WTC11 (cell line): ENCODE data around the gene CAMTA1.

Experiments used
- ATF1 ChIP-seq: sonication (generic); formaldehyde crosslinking; IDR thresholded peaks from 2 replicates; pipeline ENCODE4 v1.8.1; 2023; ENCODE audit warnings: mild to moderate bottlenecking, moderate library complexity, missing genetic modification reagents
- CBFB ChIP-seq: sonication (generic); formaldehyde crosslinking; IDR thresholded peaks from 2 replicates; pipeline ENCODE4 v1.8.1; 2022; ENCODE audit warnings: mild to moderate bottlenecking, low read depth, missing genetic modification reagents
- ESRRA ChIP-seq: sonication (generic); formaldehyde crosslinking; IDR thresholded peaks from 2 replicates; pipeline ENCODE4 v1.8.1; 2022; ENCODE audit warnings: mild to moderate bottlenecking, missing genetic modification reagents, borderline replicate concordance
- GTF2I ChIP-seq: fragments of 250-450 bp; sonication (Bioruptor Pico); conservative IDR thresholded peaks from 2 replicates; pipeline ENCODE4 v1.4.0; 2021; ENCODE audit warnings: mild to moderate bottlenecking
- KAT7 ChIP-seq: sonication (generic); formaldehyde crosslinking; IDR thresholded peaks from 2 replicates; pipeline ENCODE4 v1.8.1; 2023; ENCODE audit warnings: missing genetic modification reagents, mild to moderate bottlenecking, borderline replicate concordance
- NR2C2 ChIP-seq: sonication (generic); formaldehyde crosslinking; IDR thresholded peaks from 2 replicates; pipeline ENCODE4 v1.8.0; 2022; ENCODE audit warnings: mild to moderate bottlenecking, missing genetic modification reagents
- NR3C1 ChIP-seq: sonication (generic); formaldehyde crosslinking; conservative IDR thresholded peaks from 2 replicates; pipeline ENCODE4 v1.8.1; 2023; ENCODE audit warnings: low read depth, mild to moderate bottlenecking, missing genetic modification reagents
- TF ChIP-seq, protein P1 (sequence below): fragments of 200-600 bp; IDR thresholded peaks from 2 replicates; pipeline ENCODE4 v1.8.0; 2022; ENCODE audit warnings: antibody characterized with exemption
- TF ChIP-seq, protein P2 (sequence below): fragments of 250-450 bp; sonication (Bioruptor Pico); conservative IDR thresholded peaks from 2 replicates; pipeline ENCODE4 v1.9.0; 2021; ENCODE audit warnings: mild to moderate bottlenecking
- TF ChIP-seq, protein P3 (sequence below): sonication (generic); formaldehyde crosslinking; IDR thresholded peaks from 2 replicates; pipeline ENCODE4 v1.8.1; 2022; ENCODE audit warnings: missing genetic modification reagents, borderline replicate concordance
- TF ChIP-seq, protein P4 (sequence below): sonication (generic); formaldehyde crosslinking; IDR thresholded peaks from 2 replicates; pipeline ENCODE4 v1.8.0; 2023; ENCODE audit warnings: mild to moderate bottlenecking, missing genetic modification reagents

DNA sequence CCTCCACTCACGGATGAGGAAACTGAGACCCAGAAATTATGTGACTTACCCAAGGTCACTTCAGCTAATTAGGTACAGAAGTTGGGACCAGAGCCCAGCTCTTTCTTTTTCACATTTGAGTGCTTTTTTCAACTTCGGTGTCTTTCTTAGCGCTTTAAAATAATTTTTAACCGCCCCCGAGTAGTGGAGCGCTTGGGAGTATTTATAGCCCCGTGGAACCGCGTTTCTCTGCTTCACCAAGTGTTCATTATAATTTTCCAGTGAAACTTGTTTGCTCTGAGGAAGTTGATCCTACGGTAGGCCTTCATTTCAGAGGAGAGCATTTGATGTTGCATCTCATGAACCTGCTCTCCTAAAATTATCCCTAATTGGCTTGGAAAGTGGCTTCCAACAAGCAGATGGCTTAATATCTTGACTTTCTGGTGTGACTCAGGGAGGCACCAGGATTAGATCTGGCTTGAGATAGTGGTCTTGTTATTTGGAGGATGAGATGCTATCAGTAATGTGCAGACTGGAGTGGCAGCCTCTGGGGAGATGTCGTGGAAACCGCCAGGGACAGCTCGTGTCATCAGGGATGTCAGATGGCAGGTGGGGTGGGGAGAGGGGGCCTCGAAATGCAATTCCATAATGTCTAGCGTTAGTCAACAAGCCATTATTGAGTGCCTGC lies 321.3 kb downstream of the CAMTA1 start:
- TF ChIP-seq, protein P1, sequence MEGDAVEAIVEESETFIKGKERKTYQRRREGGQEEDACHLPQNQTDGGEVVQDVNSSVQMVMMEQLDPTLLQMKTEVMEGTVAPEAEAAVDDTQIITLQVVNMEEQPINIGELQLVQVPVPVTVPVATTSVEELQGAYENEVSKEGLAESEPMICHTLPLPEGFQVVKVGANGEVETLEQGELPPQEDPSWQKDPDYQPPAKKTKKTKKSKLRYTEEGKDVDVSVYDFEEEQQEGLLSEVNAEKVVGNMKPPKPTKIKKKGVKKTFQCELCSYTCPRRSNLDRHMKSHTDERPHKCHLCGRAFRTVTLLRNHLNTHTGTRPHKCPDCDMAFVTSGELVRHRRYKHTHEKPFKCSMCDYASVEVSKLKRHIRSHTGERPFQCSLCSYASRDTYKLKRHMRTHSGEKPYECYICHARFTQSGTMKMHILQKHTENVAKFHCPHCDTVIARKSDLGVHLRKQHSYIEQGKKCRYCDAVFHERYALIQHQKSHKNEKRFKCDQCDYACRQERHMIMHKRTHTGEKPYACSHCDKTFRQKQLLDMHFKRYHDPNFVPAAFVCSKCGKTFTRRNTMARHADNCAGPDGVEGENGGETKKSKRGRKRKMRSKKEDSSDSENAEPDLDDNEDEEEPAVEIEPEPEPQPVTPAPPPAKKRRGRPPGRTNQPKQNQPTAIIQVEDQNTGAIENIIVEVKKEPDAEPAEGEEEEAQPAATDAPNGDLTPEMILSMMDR = no peak
- TF ChIP-seq NR2C2 (CRISPR knock-in tag) (no peak), KAT7 (no peak), NR3C1 (CRISPR knock-in tag) (no peak), GTF2I (no peak), CBFB (no peak), ATF1 (CRISPR knock-in tag) (no peak), ESRRA (no peak)
- TF ChIP-seq, protein P2, sequence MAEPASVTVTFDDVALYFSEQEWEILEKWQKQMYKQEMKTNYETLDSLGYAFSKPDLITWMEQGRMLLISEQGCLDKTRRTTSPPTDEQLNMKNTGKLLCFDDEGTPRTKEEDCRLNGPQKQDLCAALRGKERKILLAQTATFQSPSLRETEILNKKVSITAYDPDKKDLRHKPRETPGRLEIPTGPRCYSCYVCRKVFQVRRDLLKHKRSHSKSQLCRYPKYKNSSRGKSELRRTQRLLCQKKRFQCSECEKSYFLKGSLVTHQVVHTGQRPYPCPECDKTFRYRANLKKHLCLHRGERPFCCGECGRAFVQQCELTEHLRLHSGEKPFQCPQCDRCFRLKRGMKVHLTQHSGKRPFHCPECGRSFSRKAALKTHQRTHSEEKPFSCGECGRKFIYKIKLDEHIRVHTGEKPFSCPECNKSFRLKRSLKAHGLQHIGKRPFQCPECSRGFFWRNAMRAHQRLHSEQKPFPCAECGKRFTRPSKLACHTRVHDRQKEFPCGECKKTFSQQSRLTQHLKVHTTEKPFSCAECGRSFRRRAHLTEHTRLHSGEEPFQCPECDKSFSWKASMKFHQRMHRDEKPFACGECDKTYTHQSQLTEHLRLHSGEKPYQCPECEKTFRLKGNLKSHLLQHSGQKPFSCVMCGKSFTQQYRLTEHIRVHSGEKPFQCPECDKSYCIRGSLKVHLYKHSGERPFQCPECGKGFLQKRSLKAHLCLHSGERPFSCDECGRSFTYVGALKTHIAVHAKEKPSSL (CRISPR knock-in tag) = no peak
- TF ChIP-seq, protein P3, sequence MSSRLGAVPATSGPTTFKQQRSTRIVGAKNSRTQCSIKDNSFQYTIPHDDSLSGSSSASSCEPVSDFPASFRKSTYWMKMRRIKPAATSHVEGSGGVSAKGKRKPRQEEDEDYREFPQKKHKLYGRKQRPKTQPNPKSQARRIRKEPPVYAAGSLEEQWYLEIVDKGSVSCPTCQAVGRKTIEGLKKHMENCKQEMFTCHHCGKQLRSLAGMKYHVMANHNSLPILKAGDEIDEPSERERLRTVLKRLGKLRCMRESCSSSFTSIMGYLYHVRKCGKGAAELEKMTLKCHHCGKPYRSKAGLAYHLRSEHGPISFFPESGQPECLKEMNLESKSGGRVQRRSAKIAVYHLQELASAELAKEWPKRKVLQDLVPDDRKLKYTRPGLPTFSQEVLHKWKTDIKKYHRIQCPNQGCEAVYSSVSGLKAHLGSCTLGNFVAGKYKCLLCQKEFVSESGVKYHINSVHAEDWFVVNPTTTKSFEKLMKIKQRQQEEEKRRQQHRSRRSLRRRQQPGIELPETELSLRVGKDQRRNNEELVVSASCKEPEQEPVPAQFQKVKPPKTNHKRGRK = no peak
- TF ChIP-seq, protein P4, sequence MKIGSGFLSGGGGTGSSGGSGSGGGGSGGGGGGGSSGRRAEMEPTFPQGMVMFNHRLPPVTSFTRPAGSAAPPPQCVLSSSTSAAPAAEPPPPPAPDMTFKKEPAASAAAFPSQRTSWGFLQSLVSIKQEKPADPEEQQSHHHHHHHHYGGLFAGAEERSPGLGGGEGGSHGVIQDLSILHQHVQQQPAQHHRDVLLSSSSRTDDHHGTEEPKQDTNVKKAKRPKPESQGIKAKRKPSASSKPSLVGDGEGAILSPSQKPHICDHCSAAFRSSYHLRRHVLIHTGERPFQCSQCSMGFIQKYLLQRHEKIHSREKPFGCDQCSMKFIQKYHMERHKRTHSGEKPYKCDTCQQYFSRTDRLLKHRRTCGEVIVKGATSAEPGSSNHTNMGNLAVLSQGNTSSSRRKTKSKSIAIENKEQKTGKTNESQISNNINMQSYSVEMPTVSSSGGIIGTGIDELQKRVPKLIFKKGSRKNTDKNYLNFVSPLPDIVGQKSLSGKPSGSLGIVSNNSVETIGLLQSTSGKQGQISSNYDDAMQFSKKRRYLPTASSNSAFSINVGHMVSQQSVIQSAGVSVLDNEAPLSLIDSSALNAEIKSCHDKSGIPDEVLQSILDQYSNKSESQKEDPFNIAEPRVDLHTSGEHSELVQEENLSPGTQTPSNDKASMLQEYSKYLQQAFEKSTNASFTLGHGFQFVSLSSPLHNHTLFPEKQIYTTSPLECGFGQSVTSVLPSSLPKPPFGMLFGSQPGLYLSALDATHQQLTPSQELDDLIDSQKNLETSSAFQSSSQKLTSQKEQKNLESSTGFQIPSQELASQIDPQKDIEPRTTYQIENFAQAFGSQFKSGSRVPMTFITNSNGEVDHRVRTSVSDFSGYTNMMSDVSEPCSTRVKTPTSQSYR (CRISPR knock-in tag) = no peak
